ENCODE measurements around the gene SPOCK1.

Gene SPOCK1

DNA sequence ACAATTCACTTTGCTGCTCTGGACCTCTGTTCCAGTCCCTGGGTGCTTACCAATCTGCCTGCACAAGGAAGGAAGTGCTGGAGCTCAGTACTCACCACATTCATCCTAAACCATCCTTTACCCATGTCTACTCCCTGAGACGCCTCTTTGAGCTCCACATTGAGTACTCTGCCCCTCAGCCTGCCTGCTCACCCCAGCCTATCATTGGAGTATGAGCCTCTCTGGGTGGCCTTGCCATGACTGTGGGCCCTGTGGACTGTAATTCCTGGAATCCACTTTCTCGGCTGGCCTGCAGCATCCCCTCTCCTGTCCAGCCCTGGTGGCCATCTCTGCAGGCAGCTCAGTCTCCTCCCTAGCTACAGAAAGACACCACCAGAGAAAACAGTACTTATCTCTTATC, 428.6 kb downstream of the SPOCK1 start:
- no peak for DNase-seq (ENCODE audit: low spot score)

- no peak for DNase-seq (ENCODE audit: low spot score)
Measured at GRCh38 chr5:137069358-137069757, 429.8 kb downstream of the SPOCK1 start.

- no peak for DNase-seq (ENCODE audit: low spot score)
Measured at GRCh38 chr5:137061382-137061781, 437.7 kb downstream of the SPOCK1 start.

DNA sequence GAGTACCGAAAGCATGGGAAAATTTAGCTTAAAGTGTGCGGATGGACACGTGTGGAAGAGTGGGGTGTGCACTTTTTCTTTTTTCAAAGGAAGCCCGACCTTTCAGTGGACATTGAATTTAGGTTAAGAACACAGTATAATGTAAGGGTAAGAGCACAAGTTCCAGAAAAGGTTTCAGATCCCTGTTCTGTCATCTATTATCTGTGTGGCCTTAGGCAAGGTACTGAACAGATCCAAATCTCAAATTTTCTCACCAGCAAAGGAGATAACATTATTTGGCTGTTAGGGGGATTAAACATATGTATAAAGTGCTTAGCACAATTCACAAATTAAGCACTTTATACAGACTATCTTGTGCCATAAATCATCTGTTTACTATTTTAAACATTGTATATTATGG, 441.0 kb downstream of the SPOCK1 start:
- DNase-seq (ENCODE audit: low spot score), result no peak

- no peak for DNase-seq (ENCODE audit: low spot score)
Measured at GRCh38 chr5:137056676-137057075, 442.4 kb downstream of the SPOCK1 start.

- no peak for DNase-seq (ENCODE audit: low spot score)
Measured at GRCh38 chr5:137055271-137055872, 443.8 kb downstream of the SPOCK1 start.

GRCh38 chr5:137054792-137055191, 444.3 kb downstream of the SPOCK1 start:
- no peak for DNase-seq (ENCODE audit: low spot score)

DNA sequence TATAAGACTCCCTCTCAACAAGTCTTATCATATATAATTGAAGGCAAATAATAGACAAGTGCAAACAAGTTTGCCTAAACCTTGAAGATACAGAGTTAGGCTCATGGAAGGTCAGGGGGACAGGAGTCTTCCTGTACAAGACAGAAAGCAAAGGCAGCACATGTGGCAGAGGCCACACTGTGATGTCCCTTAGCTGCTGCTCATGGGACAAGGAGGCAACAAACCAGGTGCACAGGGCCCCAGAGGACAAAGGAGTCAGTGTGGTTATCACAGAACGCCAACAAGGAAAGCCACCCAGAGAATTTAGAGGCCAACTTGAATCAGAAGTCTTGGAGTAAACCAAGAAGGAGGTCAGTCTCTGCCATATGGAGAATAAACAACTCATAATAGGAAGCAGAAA, 444.8 kb downstream of the SPOCK1 start:
- DNase-seq (ENCODE audit: low spot score), result no peak

- peak; percentile 51 for DNase-seq (ENCODE audit: low spot score)
Measured at GRCh38 chr5:137051161-137051560, 448.0 kb downstream of the SPOCK1 start.

- peak; percentile 39 for DNase-seq (ENCODE audit: low spot score)
Measured at GRCh38 chr5:137040641-137041340, 458.3 kb downstream of the SPOCK1 start.

- no peak for DNase-seq (ENCODE audit: low spot score)
Measured at GRCh38 chr5:137040024-137040423, 459.1 kb downstream of the SPOCK1 start.

GRCh38 chr5:137037848-137038247, 461.3 kb downstream of the SPOCK1 start:
- DNase-seq (ENCODE audit: low spot score), result no peak

DNA sequence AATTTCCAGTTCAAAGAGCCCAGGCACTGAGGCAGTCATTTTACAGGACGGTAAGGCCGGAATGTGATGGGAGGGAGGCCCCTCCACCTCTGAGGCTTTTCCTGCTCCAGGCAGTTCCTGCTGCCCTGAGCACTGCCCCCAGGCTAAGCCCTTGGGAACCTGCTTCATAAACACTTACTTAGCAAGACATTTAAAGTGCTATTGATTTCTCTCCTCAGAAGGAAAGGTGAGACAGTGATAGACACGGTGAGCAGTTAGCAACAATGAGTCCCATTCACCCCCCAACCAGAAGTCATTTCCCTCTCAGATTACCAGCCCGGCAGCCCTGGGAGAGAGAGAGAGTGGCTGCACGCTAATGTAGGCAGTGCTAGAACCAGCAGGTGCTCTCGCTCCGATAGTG, 462.5 kb downstream of the SPOCK1 start:
- no peak for DNase-seq (ENCODE audit: low spot score)

DNA sequence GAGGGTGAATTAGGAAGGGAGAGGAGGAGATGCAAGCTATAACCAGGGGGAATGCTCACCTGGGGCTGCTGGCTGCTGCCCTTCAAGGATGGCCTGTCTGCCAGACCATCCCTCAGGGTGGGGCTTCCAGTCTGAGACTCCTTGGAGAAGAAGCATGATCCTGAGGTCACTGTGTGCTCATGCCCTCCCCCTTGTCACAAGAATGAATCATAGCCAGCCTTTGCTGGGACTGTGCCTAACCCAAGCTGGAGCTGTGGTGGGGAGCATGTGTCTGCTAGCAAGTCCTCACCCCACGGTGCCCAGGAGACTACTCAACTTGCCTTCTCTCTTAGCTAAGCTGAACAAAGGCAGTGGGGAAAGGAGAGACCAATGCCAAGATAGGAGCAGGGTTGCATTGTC, 463.6 kb downstream of the SPOCK1 start:
- DNase-seq (ENCODE audit: low spot score), result no peak

- no peak for DNase-seq (ENCODE audit: low spot score)
Measured at GRCh38 chr5:137034764-137035479, 464.2 kb downstream of the SPOCK1 start.

GRCh38 chr5:137034213-137034612, 464.9 kb downstream of the SPOCK1 start:
- no peak for DNase-seq (ENCODE audit: low spot score)

DNA sequence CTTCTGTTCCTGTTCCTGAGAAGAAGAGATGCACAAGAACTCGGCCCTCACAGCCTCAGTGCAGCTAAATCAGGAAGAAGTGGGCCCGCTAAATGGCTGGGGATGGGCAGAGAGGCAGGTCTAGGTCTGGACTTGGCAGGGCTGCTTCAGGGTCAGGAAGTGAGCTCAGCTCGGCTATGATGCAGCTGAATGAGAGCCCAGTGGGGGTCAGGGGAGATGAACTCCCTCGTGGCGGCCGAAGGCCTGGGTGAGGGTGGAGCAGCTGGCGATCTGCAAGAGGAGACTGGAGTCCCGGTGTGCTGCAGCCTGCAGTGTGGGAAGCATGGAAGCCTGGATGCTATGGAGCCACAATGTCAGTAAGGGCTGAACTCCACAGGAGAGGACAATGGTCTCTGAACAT, 466.2 kb downstream of the SPOCK1 start:
- no peak for DNase-seq (ENCODE audit: low spot score)

GRCh38 chr5:137027758-137028157, 471.4 kb downstream of the SPOCK1 start:
- no peak for DNase-seq (ENCODE audit: low spot score)

GRCh38 chr5:137026296-137026695, 472.8 kb downstream of the SPOCK1 start:
- no peak for DNase-seq (ENCODE audit: low spot score)

DNA sequence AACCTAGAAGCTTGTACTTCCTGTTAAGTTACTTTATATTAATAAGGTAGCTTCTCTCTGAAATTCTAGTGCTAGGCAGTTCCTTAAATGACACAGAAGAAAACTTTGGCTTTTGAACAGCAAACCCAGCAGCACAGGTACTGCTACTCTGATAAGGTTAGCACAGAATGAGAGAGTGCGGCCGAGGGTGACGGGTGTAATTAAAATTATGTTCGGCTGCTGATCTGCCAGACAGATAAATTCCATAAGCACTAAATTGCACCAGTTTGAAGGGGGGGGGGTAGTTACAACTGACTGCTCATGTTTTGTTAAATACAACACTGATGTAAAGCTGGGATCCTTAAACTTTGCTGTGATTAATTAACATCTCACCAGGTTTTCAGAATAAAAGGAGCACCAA, 475.1 kb downstream of the SPOCK1 start:
- DNase-seq (ENCODE audit: low spot score), result no peak

- DNase-seq (ENCODE audit: low spot score), result no peak
Measured at GRCh38 chr5:137023371-137023770, 475.8 kb downstream of the SPOCK1 start.

DNA sequence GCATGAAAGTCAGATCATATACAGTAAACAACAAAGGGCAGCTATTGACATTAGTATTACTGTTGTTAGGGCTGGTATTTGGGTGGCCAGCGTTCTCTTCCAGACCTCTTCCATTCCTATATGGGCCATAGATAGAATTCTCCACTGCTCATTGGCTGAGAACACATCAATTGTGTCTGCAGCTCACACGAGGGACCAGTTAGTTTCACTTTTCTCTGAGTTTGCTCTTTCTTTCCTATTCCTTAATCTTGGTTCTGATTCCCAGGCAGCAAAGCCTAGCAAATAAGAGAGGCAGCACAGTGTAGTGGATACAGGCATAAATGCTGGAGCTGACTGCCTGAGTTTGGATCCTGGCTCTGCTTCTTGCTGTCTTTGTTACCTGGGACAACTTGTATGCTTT, 476.4 kb downstream of the SPOCK1 start:
- DNase-seq (ENCODE audit: low spot score), result no peak

DNA sequence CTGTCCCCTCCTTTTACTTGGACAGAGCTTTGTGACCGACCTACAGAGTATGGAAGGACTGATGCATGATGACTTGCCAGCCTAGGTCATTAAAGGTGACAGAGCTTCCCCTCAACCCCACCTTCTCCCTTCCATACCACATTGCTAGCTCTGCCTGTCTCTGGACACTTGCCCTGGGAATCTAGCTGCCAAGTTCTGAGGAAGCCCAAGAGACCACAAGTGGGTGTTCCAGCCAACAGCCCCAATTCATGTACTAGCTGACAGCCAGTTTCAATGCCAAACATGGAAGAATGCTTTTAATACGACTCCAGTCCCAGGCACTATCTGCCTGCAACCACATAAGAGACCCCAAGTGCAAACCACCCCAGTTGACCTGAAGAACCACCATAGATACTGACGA, 477.1 kb downstream of the SPOCK1 start:
- no peak for DNase-seq (ENCODE audit: low spot score)

All from AG08396 (cell line).